Umbilical cord (tissue), 2 donors: ENCODE results near the gene NCAM1. TPM values are rescaled to one million over a fixed set of nuclear protein-coding genes. Genes with fewer than 3 reads are reported as not detected.
A peak's percentile ranks its signal among the peaks of the same experiment; 100 is the strongest.
"Not testable (repeated sequence)": the region's sequence is repeated elsewhere in the genome, so short reads cannot be mapped to it uniquely, and the experiment has no call there.

Experiments used
- DNase-seq: peaks from one replicate; pipeline ENCODE4 v3.0.0-alpha.2; 2015; ENCODE audit warnings: low spot score
- total RNA-seq: library from RNA; depleted of rRNA; stranded (reverse); fragments of >200 nt; gene quantifications from one replicate; pipeline ENCODE4 v1.2.3, GENCODE V29; 2014; ENCODE audit warnings: low replicate concordance; ENCODE audit not compliant: insufficient read depth

The NCAM1 gene
- total RNA-seq, 1 donor from 2014 or later = 3.4 TPM

- DNase-seq = no peak
Measured at GRCh38 chr11:113021111-113021510, 59.9 kb downstream of the NCAM1 start.

- DNase-seq = peak; percentile 34
Measured at GRCh38 chr11:113022262-113022661, 61.0 kb downstream of the NCAM1 start.

GRCh38 chr11:113023228-113023627 lies 62.0 kb downstream of the NCAM1 start:
- DNase-seq = peak; percentile 33

- no peak for DNase-seq
Measured at GRCh38 chr11:113023986-113024385, 62.8 kb downstream of the NCAM1 start.

GRCh38 chr11:113026778-113027177 lies 65.6 kb downstream of the NCAM1 start:
- DNase-seq = no peak

GRCh38 chr11:113034576-113034975 lies 73.4 kb downstream of the NCAM1 start:
- no peak for DNase-seq

GRCh38 chr11:113035708-113036107 lies 74.5 kb downstream of the NCAM1 start:
- no peak for DNase-seq

GRCh38 chr11:113043698-113044097 lies 82.5 kb downstream of the NCAM1 start:
- no peak for DNase-seq

- DNase-seq = no peak
Measured at GRCh38 chr11:113045146-113045545, 83.9 kb downstream of the NCAM1 start.

GRCh38 chr11:113046866-113047265 lies 85.6 kb downstream of the NCAM1 start:
- DNase-seq = no peak

- DNase-seq = peak; percentile 42
Measured at GRCh38 chr11:113048820-113049768, 87.9 kb downstream of the NCAM1 start.

GRCh38 chr11:113053042-113053441 lies 91.8 kb downstream of the NCAM1 start:
- not testable (repeated sequence) for DNase-seq

GRCh38 chr11:113057038-113057437 lies 95.8 kb downstream of the NCAM1 start:
- no peak for DNase-seq

GRCh38 chr11:113059548-113059947 lies 98.3 kb downstream of the NCAM1 start:
- no peak for DNase-seq

GRCh38 chr11:113065330-113065729 lies 104.1 kb downstream of the NCAM1 start:
- no peak for DNase-seq

- no peak for DNase-seq
Measured at GRCh38 chr11:113072237-113072858, 111.1 kb downstream of the NCAM1 start.

- no peak for DNase-seq
Measured at GRCh38 chr11:113073290-113073953, 112.2 kb downstream of the NCAM1 start.

- no peak for DNase-seq
Measured at GRCh38 chr11:113075586-113076095, 114.4 kb downstream of the NCAM1 start.

- DNase-seq = no peak
Measured at GRCh38 chr11:113077379-113077778, 116.2 kb downstream of the NCAM1 start.

- no peak for DNase-seq
Measured at GRCh38 chr11:113082341-113082955, 121.2 kb downstream of the NCAM1 start.

GRCh38 chr11:113083571-113083970 lies 122.4 kb downstream of the NCAM1 start:
- DNase-seq = no peak

GRCh38 chr11:113084297-113084696 lies 123.1 kb downstream of the NCAM1 start:
- DNase-seq = no peak
